Endodermal cell (in vitro differentiated cells): Measurements from ENCODE around the gene SATB1. TPM values are rescaled to one million over a fixed set of nuclear protein-coding genes. Genes with fewer than 3 reads are reported as not detected.
A peak's percentile ranks its signal among the peaks of the same experiment; 100 is the strongest.

Experiments
- DNase-seq: peaks from one replicate; pipeline ENCODE4 v3.0.0-alpha.2; 2017
- H3K27ac ChIP-seq: 2 replicates; pipeline ENCODE4 v1.5.1; 2013; ENCODE audit warnings: mild to moderate bottlenecking, low read depth, low read length, moderate library complexity
- H3K27me3 ChIP-seq: 2 replicates; pipeline ENCODE4 v1.6.1; 2013; ENCODE audit warnings: mild to moderate bottlenecking, low read length, moderate library complexity; ENCODE audit not compliant: insufficient read depth, control insufficient read depth, poor library complexity, severe bottlenecking
- H3K36me3 ChIP-seq: 2 replicates; pipeline ENCODE4 v1.7.0; 2013; ENCODE audit warnings: mild to moderate bottlenecking, low read length, moderate library complexity; ENCODE audit not compliant: control insufficient read depth, insufficient read depth
- H3K4me1 ChIP-seq: one replicate; pipeline ENCODE4 v1.7.0; 2013; ENCODE audit warnings: low read length; ENCODE audit not compliant: control insufficient read depth, insufficient read depth
- H3K4me3 ChIP-seq: 2 replicates; pipeline ENCODE4 v1.5.1; 2013; ENCODE audit warnings: mild to moderate bottlenecking, low read length, moderate library complexity
- H3K9ac ChIP-seq: 2 replicates; pipeline ENCODE4 v1.6.1; 2013; ENCODE audit warnings: mild to moderate bottlenecking, low read length, moderate library complexity; ENCODE audit not compliant: poor library complexity, severe bottlenecking; ENCODE audit errors: extremely low read depth
- H3K9me3 ChIP-seq: 2 replicates; pipeline ENCODE4 v1.6.1; 2013; ENCODE audit warnings: mild to moderate bottlenecking, low read length, moderate library complexity; ENCODE audit not compliant: control insufficient read depth
- H3K27ac Mint-ChIP-seq: 2 replicates; pipeline ENCODE4 v1.8.0; 2020; ENCODE audit warnings: mixed read lengths
- H3K27me3 Mint-ChIP-seq: 2 replicates; pipeline ENCODE4 v1.8.0; 2021; ENCODE audit warnings: mild to moderate bottlenecking, mixed read lengths; ENCODE audit not compliant: insufficient read depth
- H3K36me3 Mint-ChIP-seq: 2 replicates; pipeline ENCODE4 v1.8.0; 2020; ENCODE audit warnings: low read depth, mixed read lengths
- H3K4me1 Mint-ChIP-seq: 2 replicates; pipeline ENCODE4 v1.8.0; 2020; ENCODE audit warnings: mixed read lengths
- H3K4me3 Mint-ChIP-seq: 2 replicates; pipeline ENCODE4 v1.8.0; 2020; ENCODE audit warnings: mild to moderate bottlenecking, moderate library complexity, mixed read lengths
- H3K9me3 Mint-ChIP-seq: 2 replicates; pipeline ENCODE4 v1.8.0; 2020; ENCODE audit warnings: mild to moderate bottlenecking, mixed read lengths
- CTCF ChIP-seq: fragments of 200-600 bp; sonication (generic); conservative IDR thresholded peaks from 2 replicates; pipeline ENCODE4 v1.5.0; 2021; ENCODE audit warnings: antibody characterized with exemption, mild to moderate bottlenecking
- WGBS, 2 experiments: methylation state at CpG; one replicate each; pipeline versions ENCODE4 v1.1.5 to v1.1.7; 2013; ENCODE audit warnings: missing lambda C conversion rate in 2 of 2, mixed read lengths in 1 of 2; ENCODE audit not compliant: insufficient coverage in 1 of 2, insufficient read length in 1 of 2; 5-methylcytosine and 5-hydroxymethylcytosine counted together
- total RNA-seq, 2 donors: library from RNA; stranded (reverse); fragmentation: NEBNext Ultra II Directional in 1 of 2; extraction: Animal tissue kit (Norgen Biotek cat#: 25700) in 1 of 2; gene quantifications; 2 replicates in 1 of 2; 3 replicates in 1 of 2; pipeline ENCODE4 v1.2.1, GENCODE V29; 2021

Gene SATB1
- total RNA-seq, 2 donors from 2014 or later = 31.5 to 38.6 TPM

- Histone ChIP-seq H3K27me3 (peaks cover 32% of the 10 kb centered on the region), H3K4me3 (peak overlapping the region; percentile 84), H3K4me1 (no peaks in the 10 kb centered on the region), H3K27ac (no peak overlapping the region), H3K36me3 (peaks cover 3% of the 10 kb centered on the region), H3K9me3 (peaks cover 16% of the 10 kb centered on the region), H3K9ac (no peak overlapping the region)
- Mint-ChIP-seq H3K4me3 (peak overlapping the region; percentile 72), H3K27me3 (peaks cover 49% of the 10 kb centered on the region), H3K9me3 (peaks cover 25% of the 10 kb centered on the region), H3K27ac (no peak overlapping the region), H3K36me3 (peaks cover 14% of the 10 kb centered on the region), H3K4me1 (peaks cover 18% of the 10 kb centered on the region)
- TF ChIP-seq CTCF = no peak
- DNase-seq = no peak
- WGBS, 2 experiments = 46 to 61% methylated on average over 4 to 7 of the region's 7 CpGs
Measured at GRCh38 chr3:18446149-18446825, 21.1 kb upstream of the SATB1 start.

GRCh38 chr3:18445401-18446148 lies 20.4 kb upstream of the SATB1 start:
- Mint-ChIP-seq H3K27ac (peak overlapping the region; percentile 11), H3K4me3 (peak overlapping the region; percentile 72), H3K27me3 (peaks cover 55% of the 10 kb centered on the region), H3K9me3 (peaks cover 22% of the 10 kb centered on the region), H3K4me1 (peaks cover 18% of the 10 kb centered on the region), H3K36me3 (peaks cover 10% of the 10 kb centered on the region)
- TF ChIP-seq CTCF = no peak
- Histone ChIP-seq H3K27me3 (peaks cover 39% of the 10 kb centered on the region), H3K4me1 (no peaks in the 10 kb centered on the region), H3K27ac (no peak overlapping the region), H3K4me3 (peak overlapping the region; percentile 84), H3K9ac (peak overlapping the region; percentile 36), H3K36me3 (peaks cover 3% of the 10 kb centered on the region), H3K9me3 (peaks cover 16% of the 10 kb centered on the region)
- DNase-seq = peak; percentile 57
- WGBS, 2 experiments = 0 to 5% methylated on average over 2 to 30 of the region's 33 CpGs

- peak overlapping the region; percentile 72 for H3K4me3 Mint-ChIP-seq
- TF ChIP-seq CTCF = peak; percentile 62
- WGBS, 2 experiments = 0% methylated on average over 11 to 98 of the region's 113 CpGs
Measured at GRCh38 chr3:18444595-18445400, 19.7 kb upstream of the SATB1 start.

More at GRCh38 chr3:18444595-18445400, 19.7 kb upstream of the SATB1 start:
- peaks cover 3% of the 10 kb centered on the region for H3K36me3 ChIP-seq
- H3K27ac Mint-ChIP-seq = no peak overlapping the region
- H3K27ac ChIP-seq = no peak overlapping the region
- H3K4me1 Mint-ChIP-seq = peaks cover 18% of the 10 kb centered on the region
- H3K4me1 ChIP-seq = no peaks in the 10 kb centered on the region
- peaks cover 16% of the 10 kb centered on the region for H3K9me3 ChIP-seq
- H3K4me3 ChIP-seq = peak overlapping the region; percentile 84
- peaks cover 17% of the 10 kb centered on the region for H3K9me3 Mint-ChIP-seq
- peak; percentile 87 for DNase-seq
- peak overlapping the region; percentile 36 for H3K9ac ChIP-seq
- peaks cover 8% of the 10 kb centered on the region for H3K36me3 Mint-ChIP-seq
- H3K27me3 Mint-ChIP-seq = peaks cover 63% of the 10 kb centered on the region
- H3K27me3 ChIP-seq = peaks cover 47% of the 10 kb centered on the region
